HT1080 (cell line): ENCODE results near the gene FANCC. TPM values are rescaled to one million over a fixed set of nuclear protein-coding genes. Genes with fewer than 3 reads are reported as not detected.
A peak's percentile ranks its signal among the peaks of the same experiment; 100 is the strongest.

ENCODE experiments used
- DNase-seq: peaks from one replicate; pipeline ENCODE4 v3.0.0-alpha.2; 2015; ENCODE audit warnings: low read depth
- total RNA-seq: library from RNA; depleted of rRNA; stranded (reverse); fragments of >200 nt; shearing (Covaris generic); gene quantifications from 2 replicates; pipeline ENCODE4 v1.2.3, GENCODE V29; 2014

The FANCC gene
- total RNA-seq, 1 experiment from 2014 or later = 6.8 TPM

GRCh38 chr9:95155220-95155619 lies 162.3 kb downstream of the FANCC start:
- no peak for DNase-seq

GRCh38 chr9:95150903-95151302 lies 166.6 kb downstream of the FANCC start:
- no peak for DNase-seq

- no peak for DNase-seq
These were observed 169.3 kb downstream of the FANCC start for GRCh38 chr9:95148208-95148520.

GRCh38 chr9:95147452-95148207 lies 169.9 kb downstream of the FANCC start:
- no peak for DNase-seq

GRCh38 chr9:95143591-95144561 lies 173.6 kb downstream of the FANCC start:
- no peak for DNase-seq

GRCh38 chr9:95142728-95143127 lies 174.8 kb downstream of the FANCC start:
- no peak for DNase-seq

- no peak for DNase-seq
These were observed 175.2 kb downstream of the FANCC start for GRCh38 chr9:95142315-95142714.

- DNase-seq = no peak
These were observed 176.7 kb downstream of the FANCC start for GRCh38 chr9:95140821-95141220.

GRCh38 chr9:95139126-95139525 lies 178.4 kb downstream of the FANCC start:
- DNase-seq = no peak

GRCh38 chr9:95138474-95138873 lies 179.0 kb downstream of the FANCC start:
- DNase-seq = peak; percentile 75

GRCh38 chr9:95137587-95138145 lies 179.8 kb downstream of the FANCC start:
- DNase-seq = no peak

GRCh38 chr9:95135756-95136155 lies 181.8 kb downstream of the FANCC start:
- DNase-seq = no peak

GRCh38 chr9:95134457-95134881 lies 183.0 kb downstream of the FANCC start:
- no peak for DNase-seq

GRCh38 chr9:95133325-95133705 lies 184.2 kb downstream of the FANCC start:
- DNase-seq = no peak

- no peak for DNase-seq
These were observed 184.9 kb downstream of the FANCC start for GRCh38 chr9:95132366-95133324.

- peak; percentile 47 for DNase-seq
These were observed 186.2 kb downstream of the FANCC start for GRCh38 chr9:95131023-95131943.

GRCh38 chr9:95130484-95130883 lies 187.0 kb downstream of the FANCC start:
- DNase-seq = no peak

- no peak for DNase-seq
These were observed 187.8 kb downstream of the FANCC start for GRCh38 chr9:95129476-95130291.

GRCh38 chr9:95128177-95128524 lies 189.4 kb downstream of the FANCC start:
- no peak for DNase-seq
